Measurements from ENCODE around the gene SMYD3. TPM values are rescaled to one million over a fixed set of nuclear protein-coding genes. Genes with fewer than 3 reads are reported as not detected.
"Not testable (repeated sequence)": the region's sequence is repeated elsewhere in the genome, so short reads cannot be mapped to it uniquely, and the experiment has no call there.

SMYD3 gene
- total RNA-seq, 1 donor from 2014 or later = 29.3 TPM

DNA sequence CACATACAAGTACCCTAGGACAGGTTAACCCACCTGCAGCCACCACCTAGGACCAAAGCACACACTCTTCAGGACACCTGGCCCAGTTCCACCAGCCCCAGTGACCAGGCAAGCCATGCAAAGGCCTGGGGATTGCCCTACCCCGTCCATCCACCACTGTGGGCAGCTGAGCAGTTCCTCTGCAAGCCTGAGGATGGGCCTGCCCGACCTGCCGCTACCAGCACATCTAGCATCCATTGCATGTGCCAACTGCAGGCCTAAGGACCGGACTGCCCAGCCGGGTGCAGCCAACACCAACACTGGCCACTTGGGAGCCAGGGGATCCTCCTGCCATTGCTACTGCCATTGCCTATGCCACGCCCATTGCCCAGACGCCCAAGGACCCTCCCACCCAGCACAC, 558.3 kb downstream of the SMYD3 start:
- TF ChIP-seq, protein P1, sequence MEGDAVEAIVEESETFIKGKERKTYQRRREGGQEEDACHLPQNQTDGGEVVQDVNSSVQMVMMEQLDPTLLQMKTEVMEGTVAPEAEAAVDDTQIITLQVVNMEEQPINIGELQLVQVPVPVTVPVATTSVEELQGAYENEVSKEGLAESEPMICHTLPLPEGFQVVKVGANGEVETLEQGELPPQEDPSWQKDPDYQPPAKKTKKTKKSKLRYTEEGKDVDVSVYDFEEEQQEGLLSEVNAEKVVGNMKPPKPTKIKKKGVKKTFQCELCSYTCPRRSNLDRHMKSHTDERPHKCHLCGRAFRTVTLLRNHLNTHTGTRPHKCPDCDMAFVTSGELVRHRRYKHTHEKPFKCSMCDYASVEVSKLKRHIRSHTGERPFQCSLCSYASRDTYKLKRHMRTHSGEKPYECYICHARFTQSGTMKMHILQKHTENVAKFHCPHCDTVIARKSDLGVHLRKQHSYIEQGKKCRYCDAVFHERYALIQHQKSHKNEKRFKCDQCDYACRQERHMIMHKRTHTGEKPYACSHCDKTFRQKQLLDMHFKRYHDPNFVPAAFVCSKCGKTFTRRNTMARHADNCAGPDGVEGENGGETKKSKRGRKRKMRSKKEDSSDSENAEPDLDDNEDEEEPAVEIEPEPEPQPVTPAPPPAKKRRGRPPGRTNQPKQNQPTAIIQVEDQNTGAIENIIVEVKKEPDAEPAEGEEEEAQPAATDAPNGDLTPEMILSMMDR (IDR thresholded peaks at IDR 0.05) = no peak
- Mint-ChIP-seq H3K4me3 (ENCODE audit: unreplicated experiment) (no peak overlapping the region), H3K27me3 (ENCODE audit: low read depth) (no peaks in the 10 kb centered on the region), H3K9me3 (ENCODE audit: low read depth) (peaks cover 11% of the 10 kb centered on the region), H3K36me3 (ENCODE audit: low read depth) (peaks cover 3% of the 10 kb centered on the region), H3K27ac (ENCODE audit: unreplicated experiment) (no peak overlapping the region), H3K4me1 (ENCODE audit: low read depth) (peaks cover 12% of the 10 kb centered on the region)
- DNase-seq (ENCODE audit: low spot score) = no peak

DNA sequence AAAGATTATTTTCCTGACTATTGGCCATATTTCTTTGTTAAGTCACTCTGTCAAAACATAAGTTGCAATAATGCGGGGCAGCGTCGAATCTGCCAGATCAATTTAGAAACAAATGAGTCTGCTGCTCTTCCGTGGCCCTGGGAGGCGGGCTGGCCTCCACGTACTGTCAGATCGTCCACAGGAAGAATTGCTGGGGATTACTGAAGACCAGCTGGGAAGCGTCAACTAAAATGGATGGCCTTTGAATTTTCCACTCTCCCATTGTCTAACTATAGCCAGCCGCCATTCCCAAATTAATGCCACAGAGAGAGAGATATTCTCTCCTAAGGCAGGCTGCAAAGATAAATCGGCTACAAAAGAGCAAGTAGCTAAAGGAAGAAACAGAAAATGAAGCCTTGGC, 560.2 kb downstream of the SMYD3 start:
- DNase-seq (ENCODE audit: low spot score) = no peak
- H3K4me3 Mint-ChIP-seq (ENCODE audit: unreplicated experiment) = no peak overlapping the region
- peaks cover 3% of the 10 kb centered on the region for H3K36me3 Mint-ChIP-seq (ENCODE audit: low read depth)
- H3K4me1 Mint-ChIP-seq (ENCODE audit: low read depth) = no peaks in the 10 kb centered on the region
- TF ChIP-seq, protein P1 (IDR thresholded peaks at IDR 0.05) = no peak
- H3K27ac Mint-ChIP-seq (ENCODE audit: unreplicated experiment) = no peak overlapping the region
- H3K27me3 Mint-ChIP-seq (ENCODE audit: low read depth) = no peaks in the 10 kb centered on the region
- H3K9me3 Mint-ChIP-seq (ENCODE audit: low read depth) = peaks cover 11% of the 10 kb centered on the region

DNA sequence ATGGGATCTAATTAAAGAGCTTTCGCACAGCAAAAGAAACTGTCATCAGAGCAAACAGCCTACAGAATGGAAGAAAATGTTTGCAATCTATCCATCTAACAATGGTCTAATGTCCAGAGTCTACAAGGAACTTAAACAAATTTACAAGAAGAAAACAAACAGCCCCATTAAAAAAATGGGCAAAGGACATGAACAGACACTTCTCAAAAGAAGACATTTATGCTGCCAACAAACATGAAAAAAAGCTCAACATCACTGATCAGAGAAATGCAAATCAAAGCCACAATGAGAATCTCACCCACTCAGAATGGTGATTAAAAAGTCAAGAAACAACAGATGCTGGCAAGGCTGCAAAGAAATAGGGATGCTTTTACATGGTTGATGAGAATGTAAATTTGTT, 561.9 kb downstream of the SMYD3 start:
- H3K4me3 Mint-ChIP-seq (ENCODE audit: unreplicated experiment); H3K27me3 Mint-ChIP-seq (ENCODE audit: low read depth); DNase-seq (ENCODE audit: low spot score); H3K27ac Mint-ChIP-seq (ENCODE audit: unreplicated experiment); H3K36me3 Mint-ChIP-seq (ENCODE audit: low read depth); H3K4me1 Mint-ChIP-seq (ENCODE audit: low read depth): not testable (repeated sequence)
- peaks cover 11% of the 10 kb centered on the region for H3K9me3 Mint-ChIP-seq (ENCODE audit: low read depth)

DNA sequence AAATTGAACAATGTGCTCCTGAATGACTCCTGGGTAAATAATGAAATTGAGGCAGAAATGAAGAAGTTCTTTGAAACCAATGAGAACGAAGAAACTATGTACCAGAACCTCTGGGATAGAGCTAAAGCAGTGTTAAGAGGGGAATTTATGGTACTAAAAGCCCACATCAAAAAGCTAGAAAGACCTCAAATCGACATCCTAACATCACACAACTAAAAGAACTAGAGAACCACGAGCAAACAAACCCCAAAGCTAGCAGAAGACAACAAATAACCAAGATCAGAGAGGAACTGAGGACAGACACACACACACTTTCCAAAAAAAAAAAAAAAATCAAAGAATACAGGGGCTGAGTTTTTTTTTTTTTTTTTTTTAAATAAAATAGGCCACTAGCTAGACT, 564.2 kb downstream of the SMYD3 start:
- Mint-ChIP-seq H3K4me1 (ENCODE audit: low read depth) (peaks cover 3% of the 10 kb centered on the region), H3K27ac (ENCODE audit: unreplicated experiment) (no peak overlapping the region), H3K27me3 (ENCODE audit: low read depth) (no peaks in the 10 kb centered on the region), H3K36me3 (ENCODE audit: low read depth) (peaks cover 3% of the 10 kb centered on the region), H3K9me3 (ENCODE audit: low read depth) (peaks cover 11% of the 10 kb centered on the region), H3K4me3 (ENCODE audit: unreplicated experiment) (no peak overlapping the region)
- TF ChIP-seq, protein P1 (IDR thresholded peaks at IDR 0.05) = no peak
- no peak for DNase-seq (ENCODE audit: low spot score)

DNA sequence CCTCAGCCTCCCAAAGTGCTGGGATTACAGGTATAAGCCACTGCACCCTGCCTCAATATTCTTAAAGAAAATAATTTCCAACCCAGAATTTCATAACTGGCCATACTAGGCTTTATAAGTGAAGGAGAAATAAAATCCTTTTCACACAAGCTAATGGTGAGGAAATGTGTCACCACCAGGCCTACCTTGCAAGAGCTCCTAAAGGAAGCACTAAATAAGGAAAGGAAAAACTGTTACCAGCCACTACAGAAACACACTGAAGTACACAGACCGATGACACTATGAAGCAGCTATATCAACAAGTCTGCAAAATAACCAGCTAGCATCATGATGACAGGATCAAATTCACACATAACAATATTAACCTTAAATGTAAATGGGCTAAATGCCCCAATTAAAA, 565.3 kb downstream of the SMYD3 start:
- not testable (repeated sequence) for H3K27me3 Mint-ChIP-seq (ENCODE audit: low read depth); H3K4me1 Mint-ChIP-seq (ENCODE audit: low read depth); H3K27ac Mint-ChIP-seq (ENCODE audit: unreplicated experiment); H3K4me3 Mint-ChIP-seq (ENCODE audit: unreplicated experiment); H3K36me3 Mint-ChIP-seq (ENCODE audit: low read depth); DNase-seq (ENCODE audit: low spot score)
- peaks cover 11% of the 10 kb centered on the region for H3K9me3 Mint-ChIP-seq (ENCODE audit: low read depth)

DNA sequence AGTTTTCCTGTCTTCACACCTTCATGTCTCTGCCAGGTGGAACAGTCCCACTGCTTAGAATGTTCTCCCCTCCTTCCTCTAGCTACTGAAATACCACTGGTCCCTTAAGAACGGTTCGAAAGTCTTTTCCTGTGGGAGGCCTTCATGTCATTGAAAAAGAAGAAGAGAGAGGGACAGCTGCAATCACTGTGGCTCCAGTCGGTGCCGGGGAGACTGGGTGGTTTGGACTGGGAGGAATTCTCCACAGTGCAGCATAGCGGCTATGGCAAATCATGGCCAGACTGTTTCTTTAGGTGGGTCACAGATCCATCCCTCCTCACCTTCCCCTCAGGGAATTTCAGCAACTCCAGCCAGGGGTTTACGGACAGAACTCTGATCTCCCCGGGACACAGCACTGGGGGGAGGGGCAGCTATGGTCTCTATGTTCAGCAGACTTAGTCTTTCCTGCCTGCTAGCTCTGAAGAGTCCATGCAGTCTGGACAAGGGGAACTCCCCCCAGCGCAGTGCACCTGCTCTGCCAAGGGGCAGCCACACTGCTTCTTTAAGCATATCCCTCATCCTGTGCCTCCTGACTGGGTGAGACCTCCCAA, 567.2 kb downstream of the SMYD3 start:
- H3K36me3 Mint-ChIP-seq (ENCODE audit: low read depth) = no peaks in the 10 kb centered on the region
- TF ChIP-seq, protein P1 (IDR thresholded peaks at IDR 0.05) = no peak
- H3K27me3 Mint-ChIP-seq (ENCODE audit: low read depth) = no peaks in the 10 kb centered on the region
- H3K9me3 Mint-ChIP-seq (ENCODE audit: low read depth) = peaks cover 5% of the 10 kb centered on the region
- H3K4me3 Mint-ChIP-seq (ENCODE audit: unreplicated experiment) = no peak overlapping the region
- no peak overlapping the region for H3K27ac Mint-ChIP-seq (ENCODE audit: unreplicated experiment)
- DNase-seq (ENCODE audit: low spot score) = no peak
- H3K4me1 Mint-ChIP-seq (ENCODE audit: low read depth) = peaks cover 3% of the 10 kb centered on the region
